ENCODE data around the gene TMEM229B. TPM values are rescaled to one million over a fixed set of nuclear protein-coding genes. Genes with fewer than 3 reads are reported as not detected.

The TMEM229B gene
- total RNA-seq, 1 experiment from 2014 or later, result 0.71 TPM

- Histone ChIP-seq H3K36me3 (ENCODE audit: control insufficient read depth in 1 of 2, insufficient read depth in 2 of 2, low read length in 2 of 2) (no peaks in the 10 kb centered on the region), H3K4me2 (ENCODE audit: low read length) (no peak overlapping the region), H3K4me1 (ENCODE audit: control insufficient read depth in 1 of 2, insufficient read depth in 2 of 2, low read length in 2 of 2) (no peaks in the 10 kb centered on the region), H3K27ac (ENCODE audit: low read depth, low read length) (no peak overlapping the region), H3K79me2 (ENCODE audit: insufficient read depth, low read length) (no peaks in the 10 kb centered on the region), H3K9me3 (ENCODE audit: control insufficient read depth in 1 of 2, insufficient read depth in 1 of 2, low read depth in 1 of 2, low read length in 2 of 2) (peaks cover 3 to 11% of the 10 kb centered on the region in 2 experiments; a peak in 2 of 4 replicates), H3K9ac (ENCODE audit: low read length) (no peak overlapping the region), H3K4me3 (replicated peaks in 1 of 2; ENCODE audit: low read depth in 1 of 2, low read length in 2 of 2) (no peak overlapping the region), H3K27me3 (ENCODE audit: insufficient read depth, low read length) (no peaks in the 10 kb centered on the region), H2AFZ (ENCODE audit: low read depth, low read length, poor library complexity, severe bottlenecking) (no peak overlapping the region), H4K20me1 (ENCODE audit: insufficient read depth) (no peaks in the 10 kb centered on the region), H3K9me2 (ENCODE audit: insufficient read depth) (no peaks in the 10 kb centered on the region)
- BruUV-seq (replicated peaks), result no TSS peak
- ATAC-seq, result no peak
- POLR2A ChIA-PET, result no interaction called here
- no peak for TF ChIP-seq POLR2A (IDR thresholded peaks at IDR 0.05; ENCODE audit: borderline replicate concordance, extremely low read depth, insufficient read depth, insufficient read length)
- no peak for TF ChIP-seq ZFX (IDR thresholded peaks at IDR 0.05)
- no peak for TF ChIP-seq CBX3 (IDR thresholded peaks at IDR 0.05; ENCODE audit: low read depth)
- TF ChIP-seq FOSL1 (IDR thresholded peaks at IDR 0.05; ENCODE audit: low read depth), result no peak
- no peak for TF ChIP-seq MAX (IDR thresholded peaks at IDR 0.05)
- TF ChIP-seq ZNF274 (IDR thresholded peaks at IDR 0.05; ENCODE audit: low read depth, low read length), result no peak
- no peak for TF ChIP-seq CEBPB (IDR thresholded peaks at IDR 0.05; ENCODE audit: low read depth)
- no peak for TF ChIP-seq JUND (IDR thresholded peaks at IDR 0.05)
- TF ChIP-seq EGR1 (IDR thresholded peaks at IDR 0.05; ENCODE audit: low read depth), result no peak
- no peak for TF ChIP-seq ZBTB33 (IDR thresholded peaks at IDR 0.05; ENCODE audit: extremely low read depth, insufficient replicate concordance, low read length)
- no peak for TF ChIP-seq ELF1 (IDR thresholded peaks at IDR 0.05; ENCODE audit: borderline replicate concordance, low read depth)
- TF ChIP-seq RAD21 (IDR thresholded peaks at IDR 0.05; ENCODE audit: low read depth), result no peak
- no peak for TF ChIP-seq SRF (IDR thresholded peaks at IDR 0.05; ENCODE audit: low read depth)
- CTCF ChIA-PET, result no interaction called here
- RAD21 ChIA-PET (ENCODE audit: low non-redundant PET in 1 of 2, low total read pairs in 2 of 2, uncharacterized antibody in 2 of 2, unreplicated experiment in 2 of 2), result no interaction called here
- no peak for DNase-seq (ENCODE audit: low read depth, low spot score)
- intact Hi-C loops (cut with micrococcal nuclease), result no loop called here
These were observed 7.3 kb upstream of the TMEM229B start for GRCh38 chr14:67495827-67496226.

Measured in HCT116 (cell line).